ENCODE measurements around the gene FIBCD1.

The FIBCD1 gene

DNA sequence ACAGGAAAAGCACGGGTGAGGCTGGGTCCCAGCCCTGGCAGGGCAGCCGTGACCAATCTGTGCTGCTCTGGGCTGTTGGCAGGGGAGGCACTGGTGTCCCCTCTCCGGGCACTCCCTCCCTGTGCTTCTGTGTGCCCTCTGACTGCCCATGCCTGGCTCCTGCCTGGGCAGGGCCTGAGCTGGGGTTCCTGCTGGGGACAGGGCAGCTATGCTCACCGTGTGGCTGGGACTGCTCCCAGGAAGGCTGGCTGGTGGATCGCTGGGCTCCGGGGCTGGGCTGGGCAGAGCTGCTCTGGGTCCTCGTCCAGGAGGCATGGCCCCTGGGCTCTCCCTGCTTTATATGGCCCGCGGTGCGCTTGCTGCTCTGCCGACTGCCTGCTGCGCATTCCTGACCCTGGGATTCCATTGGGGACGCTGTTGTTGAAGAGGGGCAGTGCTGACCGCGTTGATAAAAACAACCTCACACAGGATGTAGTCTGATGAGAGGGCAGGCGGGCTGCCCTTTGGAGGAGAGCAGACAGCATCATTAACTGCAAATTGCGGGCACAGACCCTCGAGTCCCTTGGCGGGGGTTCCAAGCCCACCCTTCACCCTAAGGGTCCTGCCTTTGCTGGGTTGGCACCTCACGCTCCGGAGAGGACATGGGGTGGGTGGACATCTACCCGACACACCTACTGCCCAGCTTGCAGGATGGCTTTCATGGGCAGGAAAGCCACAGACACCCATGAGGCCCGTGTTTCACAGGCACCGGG, 43.4 kb downstream of the FIBCD1 start:
- no peak for FAIRE-seq
- TF ChIP-seq POLR2A (IDR thresholded peaks at IDR 0.05; ENCODE audit: low read depth, low read length), result no peak

DNA sequence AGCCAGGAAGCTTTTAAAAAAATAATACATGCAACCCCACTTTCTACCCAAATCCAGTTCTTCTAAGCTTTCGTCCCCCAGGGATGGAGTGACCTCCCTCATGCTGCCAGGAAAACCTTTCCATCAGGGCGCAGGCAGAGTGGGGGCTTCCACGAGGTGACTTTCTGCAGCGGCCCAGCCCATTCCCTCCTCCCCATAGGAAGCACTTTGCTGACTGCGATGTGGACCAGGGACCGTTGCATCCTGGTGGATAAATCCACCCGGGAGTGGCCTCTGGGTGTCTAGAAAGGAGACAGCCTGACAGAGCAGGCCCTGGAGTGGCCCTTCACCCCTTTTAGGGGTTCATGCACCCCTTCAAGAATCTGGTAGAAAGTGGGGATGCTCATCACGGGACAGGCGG, 44.0 kb downstream of the FIBCD1 start:
- FAIRE-seq (no peak), DNase-seq (ENCODE audit: insufficient read length, low spot score) (no peak)
- no peak for TF ChIP-seq POLR2A (IDR thresholded peaks at IDR 0.05; ENCODE audit: low read depth, low read length)

More for the DNA sequence above, 43.4 kb downstream of the FIBCD1 start:
- no peak for DNase-seq (ENCODE audit: insufficient read length, low spot score)

DNA sequence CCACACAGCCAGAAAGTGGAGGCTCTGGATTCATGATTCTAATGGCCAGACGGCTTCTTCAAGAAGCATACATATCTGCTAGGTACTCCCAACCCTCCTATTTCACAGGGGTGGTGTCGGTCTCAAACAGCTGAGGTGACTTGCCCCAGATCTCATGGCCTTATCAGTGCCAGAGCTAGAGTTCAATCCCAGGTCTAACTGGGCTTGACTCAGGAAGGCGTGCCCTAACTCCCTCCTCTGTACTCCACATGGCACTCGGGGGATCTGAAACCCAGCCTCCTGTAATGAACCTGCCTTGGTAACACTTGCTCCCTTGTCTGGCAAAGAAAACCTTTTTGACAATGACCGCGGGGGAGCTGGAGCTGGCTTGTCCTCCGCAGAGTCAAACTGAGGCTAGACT, 44.5 kb downstream of the FIBCD1 start:
- TF ChIP-seq POLR2A (IDR thresholded peaks at IDR 0.05; ENCODE audit: low read depth, low read length), result no peak
- DNase-seq (ENCODE audit: insufficient read length, low spot score) (no peak), FAIRE-seq (no peak)

DNA sequence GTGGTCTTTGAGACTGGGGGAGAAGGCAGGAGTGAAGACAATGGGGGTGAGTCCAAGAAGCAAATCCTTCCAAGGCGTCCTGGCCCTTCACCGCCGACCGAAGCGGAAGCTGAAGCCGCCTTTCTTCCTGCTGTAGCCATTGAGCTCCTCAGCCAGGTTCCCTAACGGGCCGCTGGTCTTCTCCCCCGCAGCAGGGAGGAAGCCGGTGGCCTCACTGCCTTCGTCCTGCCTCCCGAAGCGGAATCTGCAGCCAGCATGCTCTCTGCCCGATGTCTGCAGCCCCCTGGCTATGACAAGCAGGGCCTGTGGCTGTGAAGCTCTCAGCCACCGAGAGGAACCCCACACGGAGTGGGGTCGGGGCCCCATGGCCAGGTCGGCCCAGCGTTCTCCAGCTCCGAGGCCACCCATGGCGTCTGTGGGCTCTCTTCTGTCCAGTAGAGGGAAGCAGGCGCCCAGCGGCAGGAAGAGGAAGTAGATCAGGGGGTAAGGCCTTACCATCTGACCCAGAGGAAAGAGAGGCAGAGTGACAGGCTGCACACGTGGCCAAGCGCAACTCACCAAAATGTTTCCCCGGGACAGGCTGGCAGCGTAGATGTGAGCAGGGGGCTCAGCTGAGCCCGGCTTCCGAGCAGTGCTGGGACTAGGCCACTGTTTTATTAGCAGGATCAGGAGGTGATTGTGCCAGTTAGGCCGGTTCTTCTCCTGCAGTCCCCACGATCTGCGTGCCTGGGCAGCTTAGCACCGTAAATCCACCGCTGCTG, 45.5 kb downstream of the FIBCD1 start:
- no peak for DNase-seq (ENCODE audit: insufficient read length, low spot score)

DNA sequence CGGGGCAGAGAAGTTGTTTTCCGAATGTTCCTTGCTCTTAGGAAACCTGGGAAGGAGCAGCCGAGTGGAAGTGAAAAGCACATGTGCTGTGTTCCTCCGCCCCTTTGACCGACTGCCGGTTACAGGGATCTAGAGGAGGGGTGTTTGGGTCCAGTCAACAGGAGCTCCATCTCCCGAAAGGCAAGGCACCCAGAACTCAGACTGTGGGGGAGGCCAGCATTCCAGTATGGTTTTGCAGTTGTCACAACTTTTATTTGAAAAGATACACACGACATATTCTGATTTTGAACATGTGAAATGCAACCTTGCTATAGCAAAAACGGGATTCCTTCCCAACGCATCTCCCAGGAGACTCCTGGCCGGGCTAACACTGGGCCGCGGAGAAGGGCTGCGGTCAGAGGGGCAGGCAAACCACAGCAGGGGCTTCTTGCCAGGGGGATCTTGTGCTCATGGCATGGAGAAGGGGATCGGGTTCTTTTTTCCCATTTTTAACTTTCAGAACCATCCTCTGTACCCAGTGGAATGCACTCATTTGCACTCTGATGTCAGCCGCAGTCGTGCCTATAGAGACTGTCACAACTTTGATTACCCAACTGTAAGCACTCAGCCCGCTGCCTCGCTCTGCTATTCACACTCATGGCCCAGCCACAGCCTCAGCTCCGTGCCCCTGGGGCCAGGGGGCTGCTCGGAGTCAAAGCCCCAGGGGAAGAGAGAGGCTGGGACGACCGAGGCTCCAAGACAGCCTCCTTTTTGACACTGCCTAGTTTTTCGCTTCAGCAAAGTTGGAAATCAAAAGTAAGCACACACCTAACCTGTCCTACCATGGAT, 46.4 kb downstream of the FIBCD1 start:
- no peak for DNase-seq (ENCODE audit: insufficient read length, low spot score)
- no peak for TF ChIP-seq POLR2A (IDR thresholded peaks at IDR 0.05; ENCODE audit: low read depth, low read length)
- no peak for FAIRE-seq

More for the DNA sequence above, 45.5 kb downstream of the FIBCD1 start:
- TF ChIP-seq POLR2A (IDR thresholded peaks at IDR 0.05; ENCODE audit: low read depth, low read length), result no peak
- FAIRE-seq, result no peak

DNA sequence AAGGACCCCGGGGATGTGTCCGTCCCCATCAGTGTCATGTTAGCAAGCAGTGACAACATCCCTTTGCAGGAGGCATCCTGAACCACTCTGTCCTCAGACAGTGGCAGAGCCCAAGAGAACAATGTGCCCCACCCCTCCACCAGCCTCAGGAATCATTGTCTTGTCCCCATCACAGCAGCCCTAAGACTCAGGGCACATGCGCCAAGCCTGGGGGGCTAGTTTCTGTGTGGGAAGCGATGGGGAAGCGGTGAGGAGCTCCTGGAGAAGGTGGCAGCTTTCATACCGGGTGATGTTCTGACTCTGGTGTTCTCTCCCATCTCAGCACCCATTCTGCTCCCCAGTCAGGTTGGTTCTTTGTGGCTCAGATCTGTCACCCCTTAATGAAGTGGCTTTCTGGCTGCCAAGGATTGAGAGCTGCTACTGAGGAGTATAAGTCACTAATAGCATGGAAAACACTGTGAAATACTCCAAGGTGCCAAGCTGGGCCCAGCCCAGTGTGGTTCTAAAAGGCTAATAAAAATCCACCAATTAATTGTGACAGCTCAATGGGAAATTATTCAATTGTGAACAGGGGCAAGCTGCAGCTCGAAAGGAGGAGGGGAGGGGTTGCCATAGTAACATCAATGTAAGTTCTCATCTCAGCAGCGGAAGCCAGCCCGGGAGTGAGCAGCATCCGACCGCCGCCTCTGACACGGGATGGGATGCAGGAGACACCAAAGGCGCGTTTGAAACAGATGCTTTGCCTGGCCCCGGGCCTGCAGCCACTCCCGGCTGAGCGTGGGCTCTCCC, 47.2 kb downstream of the FIBCD1 start:
- no peak for FAIRE-seq
- no peak for DNase-seq (ENCODE audit: insufficient read length, low spot score)
- TF ChIP-seq POLR2A (IDR thresholded peaks at IDR 0.05; ENCODE audit: low read depth, low read length), result no peak

DNA sequence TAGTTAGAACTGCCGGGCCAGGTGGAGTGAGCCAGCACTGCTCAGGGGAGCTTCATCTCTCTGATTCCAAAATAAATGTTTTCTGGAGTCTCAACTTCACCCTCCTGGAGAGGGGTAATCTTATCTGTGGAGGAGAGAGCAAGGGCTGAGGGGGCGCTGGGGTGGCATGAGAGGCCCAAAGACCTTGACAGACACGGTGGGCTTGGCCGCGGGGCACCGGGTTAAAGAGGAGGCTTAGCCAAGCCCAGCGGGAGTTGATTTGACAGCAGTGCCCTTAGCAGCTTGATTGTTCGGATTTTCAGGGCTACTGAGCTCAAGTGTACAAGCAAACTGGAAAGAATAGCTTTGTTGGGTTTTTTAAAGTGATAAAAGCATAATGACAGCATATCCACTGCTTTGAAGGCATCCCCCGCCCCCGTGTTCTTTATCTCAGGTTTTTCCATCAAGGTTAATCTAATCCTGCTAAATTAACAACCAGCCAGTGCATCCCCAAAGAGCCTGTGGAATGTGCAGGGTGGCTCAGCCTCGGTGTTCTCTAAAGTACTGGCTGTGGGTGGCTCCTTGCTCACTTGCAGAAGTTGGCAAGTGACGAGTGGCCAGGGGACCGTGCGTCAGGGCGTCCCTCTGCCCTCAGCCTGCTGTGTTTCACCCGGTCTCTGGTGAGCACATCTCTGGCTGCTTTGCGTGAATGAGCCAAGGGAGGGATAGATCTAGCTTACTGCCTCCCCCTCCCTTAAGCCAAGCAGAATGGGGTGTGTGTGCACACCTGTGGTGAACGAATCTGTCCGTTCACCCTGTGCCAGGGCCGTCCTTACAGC, 48.0 kb downstream of the FIBCD1 start:
- no peak for TF ChIP-seq POLR2A (IDR thresholded peaks at IDR 0.05; ENCODE audit: low read depth, low read length)
- no peak for DNase-seq (ENCODE audit: insufficient read length, low spot score)
- no peak for FAIRE-seq

DNA sequence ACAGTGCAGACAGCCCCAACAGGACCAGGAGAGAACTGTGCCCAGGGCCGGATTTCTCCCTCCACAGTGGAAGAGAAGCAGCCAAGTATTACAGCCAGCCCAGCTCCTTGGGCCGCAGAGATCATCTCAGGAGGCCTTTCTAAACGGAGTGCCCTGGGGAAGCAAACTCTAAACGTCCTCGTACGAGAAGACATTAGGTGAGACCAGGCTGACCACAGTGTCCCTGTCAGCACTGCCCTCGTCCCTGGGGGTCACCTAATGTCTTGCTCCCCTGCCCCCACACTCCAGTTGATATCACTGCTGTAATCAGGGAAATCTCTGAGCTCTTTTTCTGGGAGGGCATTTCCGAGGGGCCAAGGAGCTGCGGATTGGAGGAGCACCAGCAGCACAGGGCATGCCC, 48.9 kb downstream of the FIBCD1 start:
- DNase-seq (ENCODE audit: insufficient read length, low spot score), result no peak
- FAIRE-seq, result no peak
- no peak for TF ChIP-seq POLR2A (IDR thresholded peaks at IDR 0.05; ENCODE audit: low read depth, low read length)

DNA sequence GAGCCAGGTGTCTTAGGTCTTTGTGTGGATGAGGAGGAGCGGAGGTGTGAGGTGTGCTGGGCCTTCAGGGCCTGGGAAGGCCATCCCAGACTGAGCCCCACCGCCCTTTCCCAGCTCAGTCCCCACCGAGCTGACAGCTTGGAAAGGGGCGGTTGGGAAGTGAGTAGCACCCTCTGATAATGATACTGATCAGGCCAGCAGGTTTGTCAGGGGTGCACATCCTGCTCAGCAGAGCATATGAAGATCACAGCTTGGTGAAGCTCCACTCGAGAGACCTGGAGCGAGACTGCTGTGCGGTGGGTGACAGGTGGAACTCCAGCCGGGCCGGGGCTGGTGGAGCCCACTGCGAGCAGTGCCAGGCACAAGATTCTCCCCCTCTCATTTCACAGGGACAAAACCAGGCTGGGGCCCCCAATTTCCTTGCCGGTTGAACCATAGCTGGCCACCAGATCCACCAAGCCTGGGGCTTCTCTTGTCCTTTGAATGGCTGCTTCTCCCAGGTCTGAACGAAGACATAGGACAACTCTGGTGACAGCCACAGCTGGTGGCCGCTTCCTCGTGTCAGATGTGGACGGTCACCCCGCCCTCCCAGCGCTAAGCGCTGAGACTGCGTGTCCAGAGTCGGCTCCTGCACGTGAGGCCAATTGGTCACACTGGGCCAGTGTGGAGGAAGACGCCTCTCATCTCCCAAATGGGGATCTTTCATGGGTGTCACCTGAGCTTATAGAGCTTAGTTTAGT, 50.7 kb downstream of the FIBCD1 start:
- no peak for TF ChIP-seq POLR2A (IDR thresholded peaks at IDR 0.05; ENCODE audit: low read depth, low read length)
- DNase-seq (ENCODE audit: insufficient read length, low spot score) (no peak), FAIRE-seq (no peak)

DNA sequence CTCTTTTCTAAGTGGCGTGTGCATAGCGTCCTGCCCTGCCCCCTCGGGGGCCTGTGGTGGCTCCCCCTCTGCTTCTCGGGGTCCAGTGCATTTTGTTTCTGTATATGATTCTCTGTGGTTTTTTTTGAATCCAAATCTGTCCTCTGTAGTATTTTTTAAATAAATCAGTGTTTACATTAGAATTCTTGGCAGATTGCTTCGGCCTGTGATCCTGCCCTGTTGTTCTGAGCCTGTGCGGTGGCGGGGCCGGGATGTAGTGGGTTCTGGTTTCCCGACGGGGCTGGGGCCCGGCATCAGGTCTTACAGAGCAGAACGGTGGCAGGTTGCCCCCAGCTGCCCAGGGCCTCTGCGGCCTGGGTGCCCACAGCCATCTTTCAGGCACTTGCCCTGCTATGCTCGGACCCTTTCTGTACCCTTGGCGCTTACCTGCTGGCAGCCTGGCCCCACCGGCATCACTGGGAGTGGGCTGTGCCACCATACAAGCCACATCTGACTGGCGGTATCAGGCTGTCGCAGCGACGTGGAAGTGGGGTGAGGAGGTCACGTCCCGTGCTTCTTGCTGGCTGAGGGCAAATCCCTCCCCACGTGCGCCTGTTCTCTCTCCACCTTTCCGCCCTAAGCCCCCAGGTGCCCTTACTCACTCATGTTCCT, 51.4 kb downstream of the FIBCD1 start:
- no peak for FAIRE-seq
- no peak for TF ChIP-seq POLR2A (IDR thresholded peaks at IDR 0.05; ENCODE audit: low read depth, low read length)
- DNase-seq (ENCODE audit: insufficient read length, low spot score), result no peak

DNA sequence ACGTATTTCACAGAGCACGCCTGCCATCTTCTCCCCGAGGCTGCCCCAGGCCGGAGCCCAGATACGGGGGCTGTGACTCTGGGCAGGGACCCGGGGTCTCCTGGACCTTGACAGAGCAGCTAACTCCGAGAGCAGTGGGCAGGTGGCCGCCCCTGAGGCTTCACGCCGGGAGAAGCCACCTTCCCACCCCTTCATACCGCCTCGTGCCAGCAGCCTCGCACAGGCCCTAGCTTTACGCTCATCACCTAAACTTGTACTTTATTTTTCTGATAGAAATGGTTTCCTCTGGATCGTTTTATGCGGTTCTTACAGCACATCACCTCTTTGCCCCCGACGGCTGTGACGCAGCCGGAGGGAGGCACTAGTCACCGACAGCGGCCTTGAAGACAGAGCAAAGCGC, 52.1 kb downstream of the FIBCD1 start:
- FAIRE-seq (no peak), DNase-seq (ENCODE audit: insufficient read length, low spot score) (no peak)
- TF ChIP-seq POLR2A (IDR thresholded peaks at IDR 0.05; ENCODE audit: low read depth, low read length), result no peak

Data from H54 (cell line).